K562 (cell line): ENCODE data around the gene CRY2. TPM values are rescaled to one million over a fixed set of nuclear protein-coding genes. Genes with fewer than 3 reads are reported as not detected.

ENCODE experiments used
- ATAC-seq: fragments of 200-7000 bp; cut with Tn5 transposase; 3 replicates; pipeline ENCODE4 v1.9.1; 2020; ENCODE audit warnings: moderate library complexity
- BruUV-seq: library from RNA; stranded (reverse); fragments of 400-500 nt; replicated peaks from 2 replicates; lab custom pipeline; 2021; lab: Mats Ljungman, UMichigan
- CTCF ChIA-PET: fragments of 300-600 bp; formaldehyde crosslinking; extraction: SDS; loops from one replicate; lab custom pipeline; 2021; ENCODE audit warnings: low intra/inter-chr PET ratio; lab: Yijun Ruan, JAX
- POLR2A ChIA-PET: fragments of 300-600, 350-650 bp; sonication (Branson Sonifier 250); formaldehyde crosslinking; extraction: SDS; loops from one replicate; lab custom pipeline; 2021; ENCODE audit warnings: antibody characterized with exemption, inconsistent platforms; lab: Yijun Ruan, JAX
- DNase-seq, 4 experiments: peaks; one replicate each; pipeline versions ENCODE4 v3.0.0 to v3.0.0-alpha.2; 2011 to 2018; ENCODE audit warnings: low spot score in 3 of 4, mixed read lengths in 3 of 4; ENCODE audit errors: extremely low read depth in 1 of 4
- FAIRE-seq: peaks from 2 replicates; lab custom pipeline; 2011; peaks lifted over from hg19 to GRCh38; lab: Jason Lieb, UNC
- H2AFZ ChIP-seq: 2 replicates; pipeline ENCODE4 v1.6.0; 2011; ENCODE audit warnings: low read depth, low read length, control low read depth, inconsistent platforms
- H3K27ac ChIP-seq: fragments of 200-600 bp; 3 replicates; pipeline ENCODE4 v1.8.0; 2011; ENCODE audit warnings: low read depth, mild to moderate bottlenecking, control low read depth, inconsistent platforms, low read length, moderate library complexity, mixed read lengths; ENCODE audit errors: extremely low read depth
- H3K27me3 ChIP-seq, 2 experiments: fragments of 300-600 bp in 1 of 2; 2 replicates in 1 of 2; 3 replicates in 1 of 2; pipeline versions ENCODE4 v1.6.0 to v1.8.0; 2011; ENCODE audit warnings: inconsistent platforms in 2 of 2, low read length in 2 of 2, mild to moderate bottlenecking in 1 of 2, mixed read lengths in 1 of 2, moderate library complexity in 1 of 2; ENCODE audit not compliant: control insufficient read depth in 2 of 2, insufficient read depth in 2 of 2
- H3K36me3 ChIP-seq: fragments of 300-600 bp; 3 replicates; pipeline ENCODE4 v1.8.0; 2011; ENCODE audit warnings: mild to moderate bottlenecking, low read length, inconsistent platforms; ENCODE audit not compliant: control insufficient read depth, insufficient read depth
- H3K4me1 ChIP-seq, 2 experiments: fragments of 200-600 bp in 1 of 2; replicated peaks in 1 of 2; 2 replicates in 1 of 2; 3 replicates in 1 of 2; pipeline versions ENCODE4 v1.5.1 to v1.8.0; 2011; ENCODE audit warnings: inconsistent platforms in 2 of 2, low read length in 2 of 2, mild to moderate bottlenecking in 1 of 2, mixed read lengths in 1 of 2, moderate library complexity in 1 of 2; ENCODE audit not compliant: control insufficient read depth in 2 of 2, insufficient read depth in 2 of 2
- H3K4me2 ChIP-seq: 2 replicates; pipeline ENCODE4 v1.6.1; 2011; ENCODE audit warnings: low read length, control low read depth, inconsistent platforms, mixed read lengths; ENCODE audit not compliant: insufficient read depth
- H3K4me3 ChIP-seq: fragments of 200-600 bp; sonication (generic), shearing (Covaris generic); 2 replicates; pipeline ENCODE4 v1.5.1; 2016; ENCODE audit warnings: control low read depth, inconsistent platforms
- H3K79me2 ChIP-seq: fragments of 200-600 bp; 3 replicates; pipeline ENCODE4 v1.8.0; 2011; ENCODE audit warnings: low read length, inconsistent platforms; ENCODE audit not compliant: control insufficient read depth, insufficient read depth
- H3K9ac ChIP-seq, 2 experiments: 2 replicates each; pipeline versions ENCODE4 v1.6.0 to v1.6.1; 2011; ENCODE audit warnings: low read depth in 2 of 2, low read length in 2 of 2, control low read depth in 1 of 2, inconsistent platforms in 1 of 2, mild to moderate bottlenecking in 1 of 2, mixed read lengths in 1 of 2; ENCODE audit not compliant: insufficient read depth in 1 of 2
- H3K9me1 ChIP-seq: one replicate; pipeline ENCODE4 v1.6.0; 2011; ENCODE audit warnings: inconsistent platforms, mild to moderate bottlenecking, low read length, moderate library complexity; ENCODE audit not compliant: control insufficient read depth, insufficient read depth
- H3K9me3 ChIP-seq: replicated peaks from 2 replicates; pipeline ENCODE4 v1.5.1; 2011; ENCODE audit warnings: low read depth, low read length, inconsistent platforms; ENCODE audit not compliant: control insufficient read depth, insufficient read depth
- H4K20me1 ChIP-seq: replicated peaks from 2 replicates; pipeline ENCODE4 v1.6.1; 2011; ENCODE audit warnings: low read length, inconsistent platforms, mixed read lengths; ENCODE audit not compliant: control insufficient read depth, insufficient read depth
- GABPB1 ChIP-seq: sonication (generic); formaldehyde crosslinking; IDR thresholded peaks from 2 replicates; pipeline ENCODE4 v1.8.0; 2022; ENCODE audit warnings: mild to moderate bottlenecking, missing genetic modification reagents
- NFIC ChIP-seq: fragments of 450-650 bp; IDR thresholded peaks from 2 replicates; pipeline ENCODE4 v1.6.1; 2017; ENCODE audit warnings: mild to moderate bottlenecking, inconsistent platforms
- SMC3 ChIP-seq: conservative IDR thresholded peaks from 2 replicates; pipeline ENCODE4 v1.6.1; 2011; ENCODE audit warnings: low read depth, low read length, improper control_type of control experiment; ENCODE audit not compliant: insufficient read depth
- TCF7 ChIP-seq: sonication (generic); IDR thresholded peaks from 2 replicates; pipeline ENCODE4 v1.6.1; 2016; ENCODE audit warnings: antibody characterized with exemption, borderline replicate concordance
- YY1 ChIP-seq, 3 experiments: IDR thresholded peaks; 2 replicates each; pipeline ENCODE4 v1.6.1; 2011; ENCODE audit warnings: low read length in 2 of 3, mild to moderate bottlenecking in 2 of 3, moderate library complexity in 2 of 3, borderline replicate concordance in 1 of 3, control low read depth in 1 of 3, low read depth in 1 of 3; ENCODE audit not compliant: insufficient read depth in 3 of 3, insufficient replicate concordance in 2 of 3, control insufficient read depth in 1 of 3, insufficient read length in 1 of 3; ENCODE audit errors: extremely low read depth in 1 of 3
- ZC3H4 ChIP-seq: sonication (generic); formaldehyde crosslinking; IDR thresholded peaks from 2 replicates; pipeline ENCODE4 v1.9.0; 2021; ENCODE audit warnings: missing genetic modification reagents, borderline replicate concordance
- ZNF263 ChIP-seq: sonication (generic); formaldehyde crosslinking; IDR thresholded peaks from 2 replicates; pipeline ENCODE4 v1.8.0; 2022; ENCODE audit warnings: mild to moderate bottlenecking, missing genetic modification reagents, borderline replicate concordance
- WGBS: fragments of 100-300 bp; shearing (Covaris generic); methylation state at CpG from one replicate; pipeline ENCODE4 v1.1.6; 2016; ENCODE audit warnings: low coverage, mixed read lengths; ENCODE audit not compliant: insufficient coverage; ENCODE audit errors: missing lambda C conversion rate; 5-methylcytosine and 5-hydroxymethylcytosine counted together
- in situ Hi-C: fragments of 300-500 bp; cut with MboI; formaldehyde crosslinking; loops from 4 replicates; pipeline ENCODE4 v1.15.0; 2018; ENCODE audit warnings: inconsistent platforms, mixed read lengths
- intact Hi-C: fragments of 100-400 bp; cut with micrococcal nuclease; formaldehyde crosslinking; loops from 2 replicates; pipeline ENCODE4 v1.14.2; 2022
- polyA plus RNA-seq, 8 experiments: library from polyadenylated mRNA; depleted of rRNA in 4 of 8; stranded (reverse) in 5 of 8; unstranded in 3 of 8; fragments of >200 nt; fragmentation: Nextera tagmentation in 2 of 8; fragmentation: Illumina TruSeq in 1 of 8; extraction: Ambion mirVana in 2 of 8; extraction: Trizol in 1 of 8; gene quantifications; 2 replicates each; pipeline versions ENCODE4 v1.2.1 to v1.2.3, GENCODE V29; 2011 to 2014; ENCODE audit warnings: inconsistent platforms in 1 of 8, missing spikeins in 1 of 8
- total RNA-seq, 7 experiments: library from RNA; depleted of rRNA in 6 of 7; stranded (reverse); fragments of >200 nt in 6 of 7; fragmentation: Illumina TruSeq in 2 of 7; extraction: Trizol in 2 of 7; gene quantifications; 2 replicates each; pipeline versions ENCODE4 v1.2.1 to v1.2.3, GENCODE V29; 2011 to 2021; ENCODE audit warnings: low replicate concordance in 1 of 7
- TF ChIP-seq, protein P1 (sequence below): sonication (generic); formaldehyde crosslinking; IDR thresholded peaks from 2 replicates; pipeline ENCODE4 v1.8.0; 2022; ENCODE audit warnings: mild to moderate bottlenecking, missing genetic modification reagents
- TF ChIP-seq, protein P2 (sequence below): fragments of 200-800 bp; sonication (Bioruptor generic); IDR thresholded peaks from 2 replicates; pipeline ENCODE4 v1.6.1; 2017; ENCODE audit warnings: missing genetic modification characterization, missing compliant biosample characterization
- TF ChIP-seq, protein P3 (sequence below): IDR thresholded peaks from 2 replicates; pipeline ENCODE4 v1.6.1; 2012; ENCODE audit warnings: low read depth, low read length, improper control_type of control experiment, borderline replicate concordance

The CRY2 gene
- total and polyA plus RNA-seq, 9 of the 15 experiments (the other 6 are each of a cell fraction or from before 2014, with no cell fraction given): 2.3 to 23.9 (median 14.8) TPM

DNA sequence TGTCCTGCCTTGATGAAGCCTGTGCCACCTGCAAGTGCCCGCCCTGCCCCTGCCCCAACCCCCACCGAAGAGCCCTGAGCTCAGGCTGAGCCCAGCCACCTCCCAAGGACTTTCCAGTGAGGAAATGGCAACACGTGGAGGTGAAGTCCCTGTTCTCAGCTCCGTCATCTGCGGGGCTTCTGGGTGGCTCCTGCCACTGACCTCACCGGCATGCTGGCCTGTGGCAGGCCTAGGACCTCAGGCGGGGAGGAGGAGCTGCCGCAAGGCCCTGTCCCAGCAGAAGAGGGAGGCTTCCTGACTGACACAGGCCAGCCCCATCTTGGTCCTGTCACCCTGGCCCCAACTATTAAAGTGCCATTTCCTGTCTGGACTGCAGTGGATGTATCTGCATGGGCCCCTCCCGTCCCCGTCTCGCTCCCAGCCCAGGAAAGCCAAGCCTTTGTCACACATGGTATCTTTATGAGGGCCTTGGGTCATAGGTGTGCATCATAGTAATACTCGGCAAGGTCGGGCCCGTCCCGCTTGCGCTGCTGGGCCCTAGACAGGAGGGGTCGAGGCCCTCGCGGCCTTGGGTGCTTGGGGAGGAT is 58.9 kb downstream of the CRY2 start:
- peaks cover 6% of the 10 kb centered on the region for H3K9me1 ChIP-seq
- ChIA-PET POLR2A (interaction anchor here (0.6 to 0.7 kb wide), 2 partner anchors 14 to 23 kb away, joined by 3 to 4 read pairs; no protein-coding TSS in a partner anchor), CTCF (no interaction called here)
- no peak overlapping the region for H2AFZ ChIP-seq
- DNase-seq (peak in 2 of 4 experiments; percentile 41 to 53), FAIRE-seq (peak; percentile 42), ATAC-seq (peak; percentile 50)
- no peaks in the 10 kb centered on the region for H3K9me3 ChIP-seq
- peaks cover 8 to 71% of the 10 kb centered on the region in 2 experiments; a peak in 4 of 5 replicates for H3K4me1 ChIP-seq
- WGBS: 64% methylated on average over 18 of the region's 19 CpGs
- no peak overlapping the region for H3K27ac ChIP-seq
- H3K4me3 ChIP-seq: no peak overlapping the region
- intact Hi-C loops: no loop called here
- H3K9ac ChIP-seq: peak overlapping the region in 1 of 2 experiments; percentile 70; a peak in 1 of 4 replicates
- H3K79me2 ChIP-seq: no peaks in the 10 kb centered on the region
- H3K4me2 ChIP-seq: no peak overlapping the region
- no peaks in the 10 kb centered on the region for H3K27me3 ChIP-seq
- BruUV-seq: no TSS peak
- 0 out of 2 replicates have a peak, but pooled peaks cover 3% of the 10 kb centered on the region for H4K20me1 ChIP-seq
- peaks cover 12% of the 10 kb centered on the region; the same call in 1 of the 3 replicates for H3K36me3 ChIP-seq
- in situ Hi-C loops: no loop called here
- no peak for TF ChIP-seq GABPB1 (CRISPR knock-in tag)
- no peak for TF ChIP-seq ZC3H4 (CRISPR knock-in tag)
- TF ChIP-seq, protein P1, sequence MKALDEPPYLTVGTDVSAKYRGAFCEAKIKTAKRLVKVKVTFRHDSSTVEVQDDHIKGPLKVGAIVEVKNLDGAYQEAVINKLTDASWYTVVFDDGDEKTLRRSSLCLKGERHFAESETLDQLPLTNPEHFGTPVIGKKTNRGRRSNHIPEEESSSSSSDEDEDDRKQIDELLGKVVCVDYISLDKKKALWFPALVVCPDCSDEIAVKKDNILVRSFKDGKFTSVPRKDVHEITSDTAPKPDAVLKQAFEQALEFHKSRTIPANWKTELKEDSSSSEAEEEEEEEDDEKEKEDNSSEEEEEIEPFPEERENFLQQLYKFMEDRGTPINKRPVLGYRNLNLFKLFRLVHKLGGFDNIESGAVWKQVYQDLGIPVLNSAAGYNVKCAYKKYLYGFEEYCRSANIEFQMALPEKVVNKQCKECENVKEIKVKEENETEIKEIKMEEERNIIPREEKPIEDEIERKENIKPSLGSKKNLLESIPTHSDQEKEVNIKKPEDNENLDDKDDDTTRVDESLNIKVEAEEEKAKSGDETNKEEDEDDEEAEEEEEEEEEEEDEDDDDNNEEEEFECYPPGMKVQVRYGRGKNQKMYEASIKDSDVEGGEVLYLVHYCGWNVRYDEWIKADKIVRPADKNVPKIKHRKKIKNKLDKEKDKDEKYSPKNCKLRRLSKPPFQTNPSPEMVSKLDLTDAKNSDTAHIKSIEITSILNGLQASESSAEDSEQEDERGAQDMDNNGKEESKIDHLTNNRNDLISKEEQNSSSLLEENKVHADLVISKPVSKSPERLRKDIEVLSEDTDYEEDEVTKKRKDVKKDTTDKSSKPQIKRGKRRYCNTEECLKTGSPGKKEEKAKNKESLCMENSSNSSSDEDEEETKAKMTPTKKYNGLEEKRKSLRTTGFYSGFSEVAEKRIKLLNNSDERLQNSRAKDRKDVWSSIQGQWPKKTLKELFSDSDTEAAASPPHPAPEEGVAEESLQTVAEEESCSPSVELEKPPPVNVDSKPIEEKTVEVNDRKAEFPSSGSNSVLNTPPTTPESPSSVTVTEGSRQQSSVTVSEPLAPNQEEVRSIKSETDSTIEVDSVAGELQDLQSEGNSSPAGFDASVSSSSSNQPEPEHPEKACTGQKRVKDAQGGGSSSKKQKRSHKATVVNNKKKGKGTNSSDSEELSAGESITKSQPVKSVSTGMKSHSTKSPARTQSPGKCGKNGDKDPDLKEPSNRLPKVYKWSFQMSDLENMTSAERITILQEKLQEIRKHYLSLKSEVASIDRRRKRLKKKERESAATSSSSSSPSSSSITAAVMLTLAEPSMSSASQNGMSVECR: no peak
- peak in 1 of 3 experiments; percentile 20 for TF ChIP-seq YY1 (IDR thresholded peaks at IDR 0.05; ENCODE audit: borderline replicate concordance in 1 of 3, control insufficient read depth in 1 of 3, extremely low read depth in 1 of 3, insufficient read depth in 3 of 3, insufficient read length in 1 of 3, insufficient replicate concordance in 2 of 3, low read depth in 1 of 3, low read length in 2 of 3)
- TF ChIP-seq, protein P2, sequence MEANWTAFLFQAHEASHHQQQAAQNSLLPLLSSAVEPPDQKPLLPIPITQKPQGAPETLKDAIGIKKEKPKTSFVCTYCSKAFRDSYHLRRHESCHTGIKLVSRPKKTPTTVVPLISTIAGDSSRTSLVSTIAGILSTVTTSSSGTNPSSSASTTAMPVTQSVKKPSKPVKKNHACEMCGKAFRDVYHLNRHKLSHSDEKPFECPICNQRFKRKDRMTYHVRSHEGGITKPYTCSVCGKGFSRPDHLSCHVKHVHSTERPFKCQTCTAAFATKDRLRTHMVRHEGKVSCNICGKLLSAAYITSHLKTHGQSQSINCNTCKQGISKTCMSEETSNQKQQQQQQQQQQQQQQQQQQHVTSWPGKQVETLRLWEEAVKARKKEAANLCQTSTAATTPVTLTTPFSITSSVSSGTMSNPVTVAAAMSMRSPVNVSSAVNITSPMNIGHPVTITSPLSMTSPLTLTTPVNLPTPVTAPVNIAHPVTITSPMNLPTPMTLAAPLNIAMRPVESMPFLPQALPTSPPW (CRISPR knock-in tag): no peak
- TF ChIP-seq, protein P3, sequence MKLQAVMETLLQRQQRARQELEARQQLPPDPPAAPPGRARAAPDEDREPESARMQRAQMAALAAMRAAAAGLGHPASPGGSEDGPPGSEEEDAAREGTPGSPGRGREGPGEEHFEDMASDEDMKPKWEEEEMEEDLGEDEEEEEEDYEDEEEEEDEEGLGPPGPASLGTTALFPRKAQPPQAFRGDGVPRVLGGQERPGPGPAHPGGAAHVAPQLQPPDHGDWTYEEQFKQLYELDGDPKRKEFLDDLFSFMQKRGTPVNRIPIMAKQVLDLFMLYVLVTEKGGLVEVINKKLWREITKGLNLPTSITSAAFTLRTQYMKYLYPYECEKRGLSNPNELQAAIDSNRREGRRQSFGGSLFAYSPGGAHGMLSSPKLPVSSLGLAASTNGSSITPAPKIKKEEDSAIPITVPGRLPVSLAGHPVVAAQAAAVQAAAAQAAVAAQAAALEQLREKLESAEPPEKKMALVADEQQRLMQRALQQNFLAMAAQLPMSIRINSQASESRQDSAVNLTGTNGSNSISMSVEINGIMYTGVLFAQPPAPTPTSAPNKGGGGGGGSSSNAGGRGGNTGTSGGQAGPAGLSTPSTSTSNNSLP: no peak
- no peak for TF ChIP-seq SMC3
- peak; percentile 63 for TF ChIP-seq NFIC
- TF ChIP-seq TCF7: no peak
- no peak for TF ChIP-seq ZNF263 (CRISPR knock-in tag)
